ENCODE results near the gene RNF7.

The RNF7 gene

DNA sequence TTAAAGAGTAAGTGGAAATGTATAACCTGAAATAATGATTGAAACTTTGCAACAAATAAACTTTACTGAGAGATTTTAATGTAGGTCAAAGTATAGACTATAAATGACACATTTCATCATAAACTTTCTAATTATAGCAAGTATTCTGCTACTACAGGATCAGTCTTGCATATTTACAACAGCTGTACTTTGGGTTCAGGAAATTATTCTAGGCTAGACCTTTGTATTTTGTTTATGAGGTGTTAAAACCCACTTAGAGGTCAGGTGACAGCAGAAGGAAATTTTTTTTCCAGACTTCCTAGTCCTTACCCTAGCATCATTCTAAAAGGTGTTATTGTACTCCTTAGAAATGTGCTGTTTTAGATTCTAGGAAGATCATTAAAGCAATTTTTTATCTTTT lies 2.3 kb downstream of the RNF7 start:
- H3K27ac ChIP-seq (replicated peaks) = no peak overlapping the region
- H3K27me3 ChIP-seq (ENCODE audit: insufficient read depth, poor library complexity, severe bottlenecking) = no peaks in the 10 kb centered on the region
- TF ChIP-seq, protein P1, sequence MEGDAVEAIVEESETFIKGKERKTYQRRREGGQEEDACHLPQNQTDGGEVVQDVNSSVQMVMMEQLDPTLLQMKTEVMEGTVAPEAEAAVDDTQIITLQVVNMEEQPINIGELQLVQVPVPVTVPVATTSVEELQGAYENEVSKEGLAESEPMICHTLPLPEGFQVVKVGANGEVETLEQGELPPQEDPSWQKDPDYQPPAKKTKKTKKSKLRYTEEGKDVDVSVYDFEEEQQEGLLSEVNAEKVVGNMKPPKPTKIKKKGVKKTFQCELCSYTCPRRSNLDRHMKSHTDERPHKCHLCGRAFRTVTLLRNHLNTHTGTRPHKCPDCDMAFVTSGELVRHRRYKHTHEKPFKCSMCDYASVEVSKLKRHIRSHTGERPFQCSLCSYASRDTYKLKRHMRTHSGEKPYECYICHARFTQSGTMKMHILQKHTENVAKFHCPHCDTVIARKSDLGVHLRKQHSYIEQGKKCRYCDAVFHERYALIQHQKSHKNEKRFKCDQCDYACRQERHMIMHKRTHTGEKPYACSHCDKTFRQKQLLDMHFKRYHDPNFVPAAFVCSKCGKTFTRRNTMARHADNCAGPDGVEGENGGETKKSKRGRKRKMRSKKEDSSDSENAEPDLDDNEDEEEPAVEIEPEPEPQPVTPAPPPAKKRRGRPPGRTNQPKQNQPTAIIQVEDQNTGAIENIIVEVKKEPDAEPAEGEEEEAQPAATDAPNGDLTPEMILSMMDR (IDR thresholded peaks at IDR 0.05; ENCODE audit: insufficient read depth, low read length) = no peak
- DNase-seq (ENCODE audit: low read depth in 1 of 2, low spot score in 1 of 2) = no peak
- no peak overlapping the region for H3K4me3 ChIP-seq (replicated peaks; ENCODE audit: insufficient read depth, low read length)

DNA sequence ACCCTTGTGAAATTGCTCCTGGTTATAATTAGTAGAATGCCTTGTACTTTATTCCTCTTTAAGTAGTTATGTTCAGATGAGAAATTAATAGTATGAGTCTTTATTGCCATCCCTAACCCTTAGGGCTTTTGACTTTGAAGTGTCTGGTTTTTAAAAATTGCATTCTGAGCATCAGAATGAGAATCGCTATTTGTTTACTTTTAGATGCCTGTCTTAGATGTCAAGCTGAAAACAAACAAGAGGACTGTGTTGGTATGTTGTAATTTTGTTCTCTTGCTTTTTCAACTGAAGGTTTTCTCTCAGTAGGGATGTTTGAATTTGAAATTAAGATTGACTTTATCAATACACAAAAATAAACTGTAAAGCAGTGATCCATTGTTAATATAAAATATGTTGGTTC lies 5.2 kb downstream of the RNF7 start:
- Histone ChIP-seq H3K4me3 (replicated peaks; ENCODE audit: insufficient read depth, low read length) (no peak overlapping the region), H3K27me3 (ENCODE audit: insufficient read depth, poor library complexity, severe bottlenecking) (no peaks in the 10 kb centered on the region), H3K27ac (replicated peaks) (no peak overlapping the region)
- DNase-seq (ENCODE audit: low read depth in 1 of 2, low spot score in 1 of 2) = no peak
- TF ChIP-seq, protein P2, sequence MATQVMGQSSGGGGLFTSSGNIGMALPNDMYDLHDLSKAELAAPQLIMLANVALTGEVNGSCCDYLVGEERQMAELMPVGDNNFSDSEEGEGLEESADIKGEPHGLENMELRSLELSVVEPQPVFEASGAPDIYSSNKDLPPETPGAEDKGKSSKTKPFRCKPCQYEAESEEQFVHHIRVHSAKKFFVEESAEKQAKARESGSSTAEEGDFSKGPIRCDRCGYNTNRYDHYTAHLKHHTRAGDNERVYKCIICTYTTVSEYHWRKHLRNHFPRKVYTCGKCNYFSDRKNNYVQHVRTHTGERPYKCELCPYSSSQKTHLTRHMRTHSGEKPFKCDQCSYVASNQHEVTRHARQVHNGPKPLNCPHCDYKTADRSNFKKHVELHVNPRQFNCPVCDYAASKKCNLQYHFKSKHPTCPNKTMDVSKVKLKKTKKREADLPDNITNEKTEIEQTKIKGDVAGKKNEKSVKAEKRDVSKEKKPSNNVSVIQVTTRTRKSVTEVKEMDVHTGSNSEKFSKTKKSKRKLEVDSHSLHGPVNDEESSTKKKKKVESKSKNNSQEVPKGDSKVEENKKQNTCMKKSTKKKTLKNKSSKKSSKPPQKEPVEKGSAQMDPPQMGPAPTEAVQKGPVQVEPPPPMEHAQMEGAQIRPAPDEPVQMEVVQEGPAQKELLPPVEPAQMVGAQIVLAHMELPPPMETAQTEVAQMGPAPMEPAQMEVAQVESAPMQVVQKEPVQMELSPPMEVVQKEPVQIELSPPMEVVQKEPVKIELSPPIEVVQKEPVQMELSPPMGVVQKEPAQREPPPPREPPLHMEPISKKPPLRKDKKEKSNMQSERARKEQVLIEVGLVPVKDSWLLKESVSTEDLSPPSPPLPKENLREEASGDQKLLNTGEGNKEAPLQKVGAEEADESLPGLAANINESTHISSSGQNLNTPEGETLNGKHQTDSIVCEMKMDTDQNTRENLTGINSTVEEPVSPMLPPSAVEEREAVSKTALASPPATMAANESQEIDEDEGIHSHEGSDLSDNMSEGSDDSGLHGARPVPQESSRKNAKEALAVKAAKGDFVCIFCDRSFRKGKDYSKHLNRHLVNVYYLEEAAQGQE (IDR thresholded peaks at IDR 0.05; ENCODE audit: insufficient replicate concordance, low read depth) = no peak
- TF ChIP-seq, protein P1 (IDR thresholded peaks at IDR 0.05; ENCODE audit: insufficient read depth, low read length) = no peak
- TF ChIP-seq POLR2AphosphoS5 (IDR thresholded peaks at IDR 0.05; ENCODE audit: low read depth) = no peak
- TF ChIP-seq SPI1 (IDR thresholded peaks at IDR 0.05; ENCODE audit: borderline replicate concordance, low read depth) = no peak
- TF ChIP-seq GABPA (IDR thresholded peaks at IDR 0.05; ENCODE audit: low read depth) = no peak

DNA sequence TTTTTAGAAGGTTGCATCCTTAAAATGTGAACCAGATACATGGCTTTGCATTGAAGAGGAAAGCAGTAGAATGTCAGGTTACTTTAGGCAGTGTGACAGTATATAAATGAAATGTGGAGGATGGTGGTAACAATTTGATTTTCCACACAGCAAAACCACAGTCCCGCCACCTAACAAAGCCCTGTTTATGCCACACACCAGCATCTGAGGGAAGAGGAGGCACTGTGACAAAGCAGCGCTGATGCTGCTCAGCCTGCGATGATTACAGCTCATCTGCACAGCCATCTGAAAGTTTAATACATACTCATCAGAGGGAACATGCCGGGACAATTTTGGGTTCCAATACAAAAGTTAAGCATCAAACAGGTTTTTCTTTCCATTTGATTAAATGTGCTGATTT lies 8.9 kb downstream of the RNF7 start:
- no peaks in the 10 kb centered on the region for H3K27me3 ChIP-seq (ENCODE audit: insufficient read depth, poor library complexity, severe bottlenecking)
- H3K4me3 ChIP-seq (replicated peaks; ENCODE audit: insufficient read depth, low read length) = no peak overlapping the region
- H3K27ac ChIP-seq (replicated peaks) = no peak overlapping the region
- no peak for TF ChIP-seq POLR2AphosphoS5 (IDR thresholded peaks at IDR 0.05; ENCODE audit: low read depth)
- TF ChIP-seq, protein P1 (IDR thresholded peaks at IDR 0.05; ENCODE audit: insufficient read depth, low read length) = no peak
- no peak for DNase-seq (ENCODE audit: low read depth in 1 of 2, low spot score in 1 of 2)

DNA sequence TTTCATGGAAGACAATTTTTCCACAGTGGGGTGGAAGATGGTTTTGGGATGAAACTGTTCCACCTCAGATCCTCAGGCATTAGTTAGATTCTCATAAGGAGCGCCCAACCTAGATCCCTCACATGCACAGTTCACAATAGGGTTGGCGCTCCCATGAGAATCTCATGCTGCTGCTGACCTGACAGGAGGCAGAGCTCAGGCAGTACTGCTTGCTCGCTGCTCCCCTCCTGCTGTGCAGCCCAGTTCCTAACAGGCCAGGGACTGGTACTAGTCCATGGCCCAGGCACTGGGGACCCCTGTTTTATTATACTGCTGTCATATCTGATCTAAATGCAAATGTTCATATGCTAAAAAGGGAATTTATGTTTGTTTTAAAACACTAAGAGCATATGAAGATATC lies 15.3 kb downstream of the RNF7 start:
- Histone ChIP-seq H3K27ac (replicated peaks) (no peak overlapping the region), H3K4me3 (replicated peaks; ENCODE audit: insufficient read depth, low read length) (no peak overlapping the region), H3K27me3 (ENCODE audit: insufficient read depth, poor library complexity, severe bottlenecking) (no peaks in the 10 kb centered on the region)
- DNase-seq (ENCODE audit: low read depth in 1 of 2, low spot score in 1 of 2) = no peak
- TF ChIP-seq, protein P2 (IDR thresholded peaks at IDR 0.05; ENCODE audit: insufficient replicate concordance, low read depth) = no peak
- TF ChIP-seq POLR2AphosphoS5 (IDR thresholded peaks at IDR 0.05; ENCODE audit: low read depth) (no peak), SPI1 (IDR thresholded peaks at IDR 0.05; ENCODE audit: borderline replicate concordance, low read depth) (no peak), GABPA (IDR thresholded peaks at IDR 0.05; ENCODE audit: low read depth) (no peak)
- TF ChIP-seq, protein P1 (IDR thresholded peaks at IDR 0.05; ENCODE audit: insufficient read depth, low read length) = no peak

Data from HL-60 (cell line).